Endothelial cell of umbilical vein (primary cell): ENCODE results near the gene CLEC16A. TPM values are rescaled to one million over a fixed set of nuclear protein-coding genes. Genes with fewer than 3 reads are reported as not detected.

Experiments
- BruUV-seq: library from RNA; stranded (reverse); fragments of 400-500 nt; replicated peaks from 2 replicates; lab custom pipeline; 2021; lab: Mats Ljungman, UMichigan
- CTCF ChIA-PET: fragments of 300-600, 350-600 bp; sonication (Branson Sonifier 250); formaldehyde crosslinking; loops from one replicate; lab custom pipeline; 2021; ENCODE audit warnings: antibody characterized with exemption, inconsistent platforms; lab: Charles Lee
- POLR2A ChIA-PET: fragments of 300-600, 350-600 bp; sonication (Branson Sonifier 250); formaldehyde crosslinking; loops from one replicate; lab custom pipeline; 2021; ENCODE audit warnings: antibody characterized with exemption, inconsistent platforms; lab: Charles Lee
- DNase-seq: peaks from one replicate; pipeline ENCODE4 v3.0.0-alpha.2; 2011; ENCODE audit warnings: low read depth, low spot score
- FAIRE-seq: peaks from 2 replicates; lab custom pipeline; 2011; peaks lifted over from hg19 to GRCh38; lab: Jason Lieb, UNC
- H2AFZ ChIP-seq: 2 replicates; pipeline ENCODE4 v1.6.0; 2012; ENCODE audit warnings: low read depth, low read length, control low read depth, inconsistent platforms
- H3K27ac ChIP-seq: 2 replicates; pipeline ENCODE4 v1.5.1; 2011; ENCODE audit warnings: low read depth, mild to moderate bottlenecking, control low read depth, low read length, moderate library complexity; ENCODE audit not compliant: insufficient read depth
- H3K27me3 ChIP-seq, 2 experiments: 2 replicates each; pipeline versions ENCODE4 v1.6.0 to v1.6.1; 2011; ENCODE audit warnings: low read length in 2 of 2, mixed read lengths in 1 of 2; ENCODE audit not compliant: control insufficient read depth in 2 of 2, insufficient read depth in 2 of 2
- H3K36me3 ChIP-seq, 2 experiments: 2 replicates in 1 of 2; 3 replicates in 1 of 2; pipeline ENCODE4 v1.5.1; 2011; ENCODE audit warnings: low read length in 2 of 2, mild to moderate bottlenecking in 1 of 2, moderate library complexity in 1 of 2; ENCODE audit not compliant: control insufficient read depth in 2 of 2, insufficient read depth in 2 of 2; ENCODE audit errors: extremely low read depth in 1 of 2
- H3K4me1 ChIP-seq: 3 replicates; pipeline ENCODE4 v1.5.1; 2011; ENCODE audit warnings: mild to moderate bottlenecking, low read length; ENCODE audit not compliant: control insufficient read depth, insufficient read depth; ENCODE audit errors: extremely low read depth
- H3K4me2 ChIP-seq: 2 replicates; pipeline ENCODE4 v1.6.1; 2011; ENCODE audit warnings: low read length, control low read depth, mixed read lengths; ENCODE audit not compliant: insufficient read depth
- H3K4me3 ChIP-seq, 3 experiments: fragments of 200-600 bp in 1 of 3; sonication (generic), shearing (Covaris generic) in 1 of 3; replicated peaks in 1 of 3; 2 replicates each; pipeline ENCODE4 v1.5.1; 2011 to 2016; ENCODE audit warnings: control low read depth in 3 of 3, low read length in 3 of 3, mild to moderate bottlenecking in 2 of 3, inconsistent platforms in 1 of 3, low read depth in 1 of 3, moderate library complexity in 1 of 3; ENCODE audit not compliant: insufficient read depth in 1 of 3
- H3K79me2 ChIP-seq: 2 replicates; pipeline ENCODE4 v1.6.0; 2012; ENCODE audit warnings: low read length, inconsistent platforms; ENCODE audit not compliant: control insufficient read depth, insufficient read depth
- H3K9ac ChIP-seq: replicated peaks from 2 replicates; pipeline ENCODE3; 2011; ENCODE audit warnings: low read length, control low read depth; ENCODE audit not compliant: insufficient read depth; ENCODE audit errors: extremely low read depth
- H3K9me1 ChIP-seq: replicated peaks from 3 replicates; pipeline ENCODE4 v1.6.0; 2011; ENCODE audit warnings: mild to moderate bottlenecking, low read length; ENCODE audit not compliant: control insufficient read depth, insufficient read depth; ENCODE audit errors: extremely low read depth
- H3K9me3 ChIP-seq: replicated peaks from 2 replicates; pipeline ENCODE4 v1.5.1; 2012; ENCODE audit warnings: low read length, inconsistent platforms; ENCODE audit not compliant: control insufficient read depth, insufficient read depth
- H4K20me1 ChIP-seq: replicated peaks from 2 replicates; pipeline ENCODE3; 2011; ENCODE audit warnings: mild to moderate bottlenecking, low read length; ENCODE audit not compliant: control insufficient read depth, insufficient read depth; ENCODE audit errors: extremely low read depth
- CTCF ChIP-seq, 2 donors: IDR thresholded peaks; 1 replicate in 1 of 2; 2 replicates in 1 of 2; pipeline ENCODE4 v1.5.1; 2011; ENCODE audit warnings: low read length in 2 of 2, mild to moderate bottlenecking in 2 of 2, moderate library complexity in 2 of 2, control low read depth in 1 of 2, inconsistent platforms in 1 of 2, low read depth in 1 of 2; ENCODE audit not compliant: insufficient read depth in 1 of 2; ENCODE audit errors: extremely low read depth in 1 of 2
- EZH2 ChIP-seq: IDR thresholded peaks from 2 replicates; pipeline ENCODE4 v1.6.1; 2012; ENCODE audit warnings: borderline replicate concordance, low read depth, mild to moderate bottlenecking, moderate library complexity, low read length, inconsistent platforms; ENCODE audit not compliant: severe bottlenecking
- FOS ChIP-seq: IDR thresholded peaks from 2 replicates; pipeline ENCODE4 v1.6.1; 2011; ENCODE audit warnings: mild to moderate bottlenecking, low read length, moderate library complexity, borderline replicate concordance; ENCODE audit not compliant: insufficient read depth
- GATA2 ChIP-seq: IDR thresholded peaks from 2 replicates; pipeline ENCODE4 v1.7.0; 2011; ENCODE audit warnings: low read depth, mild to moderate bottlenecking, moderate library complexity, mixed read lengths, low read length; ENCODE audit not compliant: insufficient read length, insufficient read depth
- MAX ChIP-seq: IDR thresholded peaks from 2 replicates; pipeline ENCODE4 v1.6.1; 2011; ENCODE audit not compliant: insufficient read depth, insufficient read length
- dilution Hi-C: fragments of 300-500 bp; cut with MboI; formaldehyde crosslinking; loops from one replicate; pipeline ENCODE4 v1.15.0; 2019; ENCODE audit warnings: low sequenced_read_pairs; ENCODE audit not compliant: extremely low pct_ligation_motif_present
- intact Hi-C: fragments of 100-400 bp; cut with micrococcal nuclease; formaldehyde crosslinking; loops from one replicate; pipeline ENCODE4 v1.10.0; 2022
- polyA plus RNA-seq, 4 experiments: library from polyadenylated mRNA; depleted of rRNA in 3 of 4; stranded (reverse) in 3 of 4; unstranded in 1 of 4; fragments of >200 nt; gene quantifications; 2 replicates each; pipeline versions ENCODE4 v1.2.1 to v1.2.3, GENCODE V29; 2011 to 2012; ENCODE audit warnings: missing spikeins in 1 of 4
- total RNA-seq: library from RNA; stranded (reverse); gene quantifications from 2 replicates; pipeline ENCODE4 v1.2.3, GENCODE V29; 2021

The CLEC16A gene
- total and polyA plus RNA-seq, 2 donors (not counting 3 experiments of a cell fraction or from before 2014, with no cell fraction given), result 11.4 to 23.3 TPM

GRCh38 chr16:10946308-10946707 is 1.9 kb downstream of the CLEC16A start:
- Histone ChIP-seq H3K27me3 (no peaks in the 10 kb centered on the region), H3K4me1 (peaks cover 18% of the 10 kb centered on the region), H3K36me3 (no peaks in the 10 kb centered on the region), H3K9me3 (no peaks in the 10 kb centered on the region), H3K9me1 (no peaks in the 10 kb centered on the region), H3K4me2 (no peak overlapping the region), H3K4me3 (no peak overlapping the region), H3K27ac (no peak overlapping the region), H4K20me1 (no peaks in the 10 kb centered on the region), H3K9ac (no peak overlapping the region), H3K79me2 (peaks cover 27% of the 10 kb centered on the region), H2AFZ (no peak overlapping the region)
- intact Hi-C loops (loop anchor here (10.0 kb wide), 1 partner anchor 562 kb away; the partner anchor contains the start of gene ATF7IP2), dilution Hi-C loops (no loop called here)
- DNase-seq, result no peak
- TF ChIP-seq GATA2, result no peak
- no peak for TF ChIP-seq FOS
- no peak for TF ChIP-seq CTCF (IDR thresholded peaks at IDR 0.05; ENCODE audit: extremely low read depth in 1 of 2, insufficient read depth in 1 of 2, low read depth in 1 of 2, low read length in 2 of 2)
- no peak for TF ChIP-seq MAX
- TF ChIP-seq EZH2, result no peak
- no TSS peak for BruUV-seq
- ChIA-PET POLR2A (no interaction called here), CTCF (no interaction called here)
- FAIRE-seq, result no peak
